WTC11 (cell line): Measurements from ENCODE around the gene EPGN. TPM values are rescaled to one million over a fixed set of nuclear protein-coding genes. Genes with fewer than 3 reads are reported as not detected.

Experiments used
- ATAC-seq: fragments of 200-7000 bp; cut with Tn5 transposase; 2 replicates; pipeline ENCODE4 v1.10.0; 2021; ENCODE audit warnings: mild to moderate bottlenecking, moderate library complexity
- CTCF ChIA-PET: fragments of 300-600 bp; sonication (Branson Sonifier 250); formaldehyde crosslinking; loops from one replicate; lab custom pipeline; 2021; ENCODE audit warnings: antibody characterized with exemption; lab: Charles Lee
- POLR2A ChIA-PET: fragments of 350-600 bp; sonication (Branson Sonifier 250); formaldehyde crosslinking; loops from one replicate; lab custom pipeline; 2021; ENCODE audit warnings: antibody characterized with exemption; lab: Charles Lee
- DNase-seq: peaks from one replicate; pipeline ENCODE4 v3.0.0; 2021; ENCODE audit warnings: low spot score
- H3K27ac Mint-ChIP-seq: 2 replicates; pipeline ENCODE4 v1.8.0; 2021; ENCODE audit warnings: mixed read lengths
- H3K27me3 Mint-ChIP-seq: 2 replicates; pipeline ENCODE4 v1.8.0; 2021; ENCODE audit warnings: low read depth, mild to moderate bottlenecking, moderate library complexity, mixed read lengths
- H3K36me3 Mint-ChIP-seq: 2 replicates; pipeline ENCODE4 v1.8.0; 2021; ENCODE audit warnings: mixed read lengths
- H3K4me1 Mint-ChIP-seq: 2 replicates; pipeline ENCODE4 v1.8.0; 2022; ENCODE audit warnings: mixed read lengths
- H3K4me3 Mint-ChIP-seq: 2 replicates; pipeline ENCODE4 v1.8.0; 2021; ENCODE audit warnings: mild to moderate bottlenecking, moderate library complexity, mixed read lengths
- H3K9me3 Mint-ChIP-seq: 2 replicates; pipeline ENCODE4 v1.8.0; 2021; ENCODE audit warnings: mixed read lengths
- CREM ChIP-seq: sonication (generic); formaldehyde crosslinking; IDR thresholded peaks from 2 replicates; pipeline ENCODE4 v1.8.1; 2022; ENCODE audit warnings: mild to moderate bottlenecking, missing genetic modification reagents, moderate library complexity
- FOXP1 ChIP-seq: sonication (generic); formaldehyde crosslinking; IDR thresholded peaks from 2 replicates; pipeline ENCODE4 v1.8.0; 2022; ENCODE audit warnings: missing genetic modification reagents, mild to moderate bottlenecking, moderate library complexity, borderline replicate concordance
- GABPB1 ChIP-seq: sonication (generic); formaldehyde crosslinking; IDR thresholded peaks from 2 replicates; pipeline ENCODE4 v1.8.1; 2023; ENCODE audit warnings: mild to moderate bottlenecking, missing genetic modification reagents
- HMGA2 ChIP-seq: fragments of 250-450 bp; sonication (Bioruptor Pico); IDR thresholded peaks from 2 replicates; pipeline ENCODE4 v1.4.0; 2021; ENCODE audit warnings: mild to moderate bottlenecking, moderate library complexity
- IRF2 ChIP-seq: sonication (generic); formaldehyde crosslinking; IDR thresholded peaks from 2 replicates; pipeline ENCODE4 v1.8.0; 2022; ENCODE audit warnings: low read depth, missing genetic modification reagents, borderline replicate concordance
- MXD4 ChIP-seq: fragments of 250-450 bp; sonication (Bioruptor Pico); IDR thresholded peaks from 2 replicates; pipeline ENCODE4 v1.8.0; 2021; ENCODE audit warnings: mild to moderate bottlenecking, moderate library complexity, borderline replicate concordance
- NFE2L1 ChIP-seq: sonication (generic); formaldehyde crosslinking; IDR thresholded peaks from 2 replicates; pipeline ENCODE4 v1.8.1; 2023; ENCODE audit warnings: missing genetic modification reagents
- RELA ChIP-seq: sonication (generic); formaldehyde crosslinking; IDR thresholded peaks from 2 replicates; pipeline ENCODE4 v1.8.1; 2022; ENCODE audit warnings: missing genetic modification reagents, mild to moderate bottlenecking, borderline replicate concordance
- SMAD3 ChIP-seq: sonication (generic); formaldehyde crosslinking; IDR thresholded peaks from 2 replicates; pipeline ENCODE4 v1.8.0; 2022; ENCODE audit warnings: missing genetic modification reagents, mild to moderate bottlenecking, borderline replicate concordance
- SP1 ChIP-seq: sonication (generic); formaldehyde crosslinking; conservative IDR thresholded peaks from 2 replicates; pipeline ENCODE4 v1.8.1; 2022; ENCODE audit warnings: missing genetic modification reagents
- TCF7 ChIP-seq: sonication (generic); formaldehyde crosslinking; IDR thresholded peaks from 2 replicates; pipeline ENCODE4 v1.8.0; 2022; ENCODE audit warnings: mild to moderate bottlenecking, low read depth, missing genetic modification reagents, moderate library complexity
- TEAD4 ChIP-seq: sonication (generic); formaldehyde crosslinking; IDR thresholded peaks from 2 replicates; pipeline ENCODE4 v1.8.0; 2022; ENCODE audit warnings: mild to moderate bottlenecking, missing genetic modification reagents
- ZBTB21 ChIP-seq: sonication (generic); formaldehyde crosslinking; IDR thresholded peaks from 2 replicates; pipeline ENCODE4 v1.8.1; 2023; ENCODE audit warnings: mild to moderate bottlenecking, missing genetic modification reagents, borderline replicate concordance
- ZNF121 ChIP-seq: sonication (generic); formaldehyde crosslinking; IDR thresholded peaks from 2 replicates; pipeline ENCODE4 v1.8.0; 2023; ENCODE audit warnings: missing genetic modification reagents
- ZNF138 ChIP-seq: sonication (generic); formaldehyde crosslinking; conservative IDR thresholded peaks from 2 replicates; pipeline ENCODE4 v1.8.1; 2022; ENCODE audit warnings: mild to moderate bottlenecking, moderate library complexity, missing genetic modification reagents
- ZNF219 ChIP-seq: sonication (generic); formaldehyde crosslinking; IDR thresholded peaks from 2 replicates; pipeline ENCODE4 v1.8.0; 2023; ENCODE audit warnings: missing genetic modification reagents, mild to moderate bottlenecking, borderline replicate concordance
- ZNF263 ChIP-seq: sonication (generic); formaldehyde crosslinking; IDR thresholded peaks from 2 replicates; pipeline ENCODE4 v1.8.1; 2022; ENCODE audit warnings: low read depth, mild to moderate bottlenecking, moderate library complexity, missing genetic modification reagents
- ZNF317 ChIP-seq: sonication (generic); formaldehyde crosslinking; IDR thresholded peaks from 2 replicates; pipeline ENCODE4 v1.8.1; 2023; ENCODE audit warnings: low read depth, mild to moderate bottlenecking, moderate library complexity, missing genetic modification reagents, borderline replicate concordance
- ZNF416 ChIP-seq: fragments of 250-450 bp; sonication (Bioruptor Pico); IDR thresholded peaks from 2 replicates; pipeline ENCODE4 v1.9.0; 2021; ENCODE audit warnings: mild to moderate bottlenecking, inconsistent platforms
- ZNF671 ChIP-seq: fragments of 250-450 bp; sonication (Bioruptor Pico); IDR thresholded peaks from 2 replicates; pipeline ENCODE4 v1.8.0; 2021; ENCODE audit warnings: mild to moderate bottlenecking
- total RNA-seq: library from RNA; stranded (reverse); gene quantifications from 3 replicates; pipeline ENCODE4 v1.2.3, GENCODE V29; 2021
- TF ChIP-seq, protein P1 (sequence below): sonication (generic); formaldehyde crosslinking; IDR thresholded peaks from 2 replicates; pipeline ENCODE4 v1.8.1; 2023; ENCODE audit warnings: mild to moderate bottlenecking, missing genetic modification reagents, moderate library complexity
- TF ChIP-seq, protein P2 (sequence below): sonication (generic); formaldehyde crosslinking; IDR thresholded peaks from 2 replicates; pipeline ENCODE4 v1.8.1; 2023; ENCODE audit warnings: mild to moderate bottlenecking, missing genetic modification reagents, borderline replicate concordance
- TF ChIP-seq, protein P3 (sequence below): sonication (generic); formaldehyde crosslinking; IDR thresholded peaks from 2 replicates; pipeline ENCODE4 v1.8.0; 2023; ENCODE audit warnings: missing genetic modification reagents
- TF ChIP-seq, protein P4 (sequence below): sonication (generic); formaldehyde crosslinking; conservative IDR thresholded peaks from 2 replicates; pipeline ENCODE4 v1.8.1; 2022; ENCODE audit warnings: mild to moderate bottlenecking, missing genetic modification reagents
- TF ChIP-seq, protein P5 (sequence below): fragments of 250-450 bp; sonication (Bioruptor Pico); IDR thresholded peaks from 2 replicates; pipeline ENCODE4 v1.9.0; 2021; ENCODE audit warnings: moderate library complexity, mild to moderate bottlenecking, inconsistent platforms, borderline replicate concordance
- TF ChIP-seq, protein P6 (sequence below): sonication (generic); formaldehyde crosslinking; IDR thresholded peaks from 2 replicates; pipeline ENCODE4 v1.8.1; 2023; ENCODE audit warnings: mild to moderate bottlenecking, missing genetic modification reagents
- TF ChIP-seq, protein P7 (sequence below): sonication (generic); formaldehyde crosslinking; IDR thresholded peaks from 2 replicates; pipeline ENCODE4 v1.8.0; 2022; ENCODE audit warnings: mild to moderate bottlenecking, missing genetic modification reagents

EPGN gene
- total RNA-seq, 1 experiment from 2014 or later: not detected

DNA sequence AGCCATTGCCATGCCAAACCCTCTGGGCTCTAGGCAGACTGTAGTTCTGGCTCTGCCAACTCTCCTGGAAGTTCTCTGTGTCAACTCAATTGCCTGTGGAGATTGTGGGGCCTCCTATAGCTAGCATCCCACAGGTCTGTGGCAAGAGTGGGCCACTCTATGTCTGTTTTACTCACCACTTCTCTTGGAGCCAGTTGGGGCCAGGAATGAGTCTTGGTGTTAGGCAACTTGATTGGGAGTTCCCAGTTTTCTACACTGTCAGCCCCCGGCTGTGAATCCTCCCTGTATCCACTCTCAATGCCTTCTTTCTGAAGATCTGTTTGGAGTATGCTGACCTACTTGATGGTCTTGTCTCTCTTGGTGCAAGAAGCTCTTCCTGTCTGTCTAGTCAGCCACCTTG lies 48.2 kb upstream of the EPGN start (continued):
- TF ChIP-seq, protein P1, sequence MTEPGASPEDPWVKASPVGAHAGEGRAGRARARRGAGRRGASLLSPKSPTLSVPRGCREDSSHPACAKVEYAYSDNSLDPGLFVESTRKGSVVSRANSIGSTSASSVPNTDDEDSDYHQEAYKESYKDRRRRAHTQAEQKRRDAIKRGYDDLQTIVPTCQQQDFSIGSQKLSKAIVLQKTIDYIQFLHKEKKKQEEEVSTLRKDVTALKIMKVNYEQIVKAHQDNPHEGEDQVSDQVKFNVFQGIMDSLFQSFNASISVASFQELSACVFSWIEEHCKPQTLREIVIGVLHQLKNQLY (CRISPR knock-in tag): no peak
- TF ChIP-seq ZBTB21 (no peak), ZNF317 (no peak), FOXP1 (CRISPR knock-in tag) (no peak), NFE2L1 (CRISPR knock-in tag) (no peak), RELA (CRISPR knock-in tag) (no peak)
- TF ChIP-seq, protein P2, sequence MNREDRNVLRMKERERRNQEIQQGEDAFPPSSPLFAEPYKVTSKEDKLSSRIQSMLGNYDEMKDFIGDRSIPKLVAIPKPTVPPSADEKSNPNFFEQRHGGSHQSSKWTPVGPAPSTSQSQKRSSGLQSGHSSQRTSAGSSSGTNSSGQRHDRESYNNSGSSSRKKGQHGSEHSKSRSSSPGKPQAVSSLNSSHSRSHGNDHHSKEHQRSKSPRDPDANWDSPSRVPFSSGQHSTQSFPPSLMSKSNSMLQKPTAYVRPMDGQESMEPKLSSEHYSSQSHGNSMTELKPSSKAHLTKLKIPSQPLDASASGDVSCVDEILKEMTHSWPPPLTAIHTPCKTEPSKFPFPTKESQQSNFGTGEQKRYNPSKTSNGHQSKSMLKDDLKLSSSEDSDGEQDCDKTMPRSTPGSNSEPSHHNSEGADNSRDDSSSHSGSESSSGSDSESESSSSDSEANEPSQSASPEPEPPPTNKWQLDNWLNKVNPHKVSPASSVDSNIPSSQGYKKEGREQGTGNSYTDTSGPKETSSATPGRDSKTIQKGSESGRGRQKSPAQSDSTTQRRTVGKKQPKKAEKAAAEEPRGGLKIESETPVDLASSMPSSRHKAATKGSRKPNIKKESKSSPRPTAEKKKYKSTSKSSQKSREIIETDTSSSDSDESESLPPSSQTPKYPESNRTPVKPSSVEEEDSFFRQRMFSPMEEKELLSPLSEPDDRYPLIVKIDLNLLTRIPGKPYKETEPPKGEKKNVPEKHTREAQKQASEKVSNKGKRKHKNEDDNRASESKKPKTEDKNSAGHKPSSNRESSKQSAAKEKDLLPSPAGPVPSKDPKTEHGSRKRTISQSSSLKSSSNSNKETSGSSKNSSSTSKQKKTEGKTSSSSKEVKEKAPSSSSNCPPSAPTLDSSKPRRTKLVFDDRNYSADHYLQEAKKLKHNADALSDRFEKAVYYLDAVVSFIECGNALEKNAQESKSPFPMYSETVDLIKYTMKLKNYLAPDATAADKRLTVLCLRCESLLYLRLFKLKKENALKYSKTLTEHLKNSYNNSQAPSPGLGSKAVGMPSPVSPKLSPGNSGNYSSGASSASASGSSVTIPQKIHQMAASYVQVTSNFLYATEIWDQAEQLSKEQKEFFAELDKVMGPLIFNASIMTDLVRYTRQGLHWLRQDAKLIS: no peak
- TF ChIP-seq, protein P3, sequence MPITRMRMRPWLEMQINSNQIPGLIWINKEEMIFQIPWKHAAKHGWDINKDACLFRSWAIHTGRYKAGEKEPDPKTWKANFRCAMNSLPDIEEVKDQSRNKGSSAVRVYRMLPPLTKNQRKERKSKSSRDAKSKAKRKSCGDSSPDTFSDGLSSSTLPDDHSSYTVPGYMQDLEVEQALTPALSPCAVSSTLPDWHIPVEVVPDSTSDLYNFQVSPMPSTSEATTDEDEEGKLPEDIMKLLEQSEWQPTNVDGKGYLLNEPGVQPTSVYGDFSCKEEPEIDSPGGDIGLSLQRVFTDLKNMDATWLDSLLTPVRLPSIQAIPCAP (CRISPR knock-in tag): no peak
- TF ChIP-seq, all 79 proteins: peak for 0

DNA sequence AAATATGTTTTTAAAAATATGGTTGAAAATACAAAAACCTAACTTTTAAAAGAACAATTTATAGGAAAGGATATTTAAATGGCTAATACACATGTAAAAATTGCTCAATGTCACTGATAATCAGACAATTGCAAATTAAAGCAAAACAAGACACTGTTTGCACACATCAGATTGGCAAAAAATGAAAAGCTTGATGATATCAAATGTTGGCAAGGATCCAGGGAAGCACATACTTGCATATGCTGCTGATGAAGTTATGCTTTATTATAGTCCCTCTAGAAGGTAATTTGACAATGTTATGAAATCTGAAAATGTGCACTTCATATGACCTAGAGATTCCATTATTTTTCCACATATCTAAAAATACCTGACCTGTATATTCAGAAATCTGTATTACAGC lies 45.7 kb upstream of the EPGN start:
- Mint-ChIP-seq H3K27ac (no peak overlapping the region), H3K36me3 (no peaks in the 10 kb centered on the region), H3K9me3 (no peaks in the 10 kb centered on the region), H3K27me3 (no peaks in the 10 kb centered on the region), H3K4me1 (no peaks in the 10 kb centered on the region), H3K4me3 (no peak overlapping the region)
- DNase-seq (no peak), ATAC-seq (no peak)
- ChIA-PET POLR2A (no interaction called here), CTCF (no interaction called here)
- TF ChIP-seq TEAD4 (CRISPR knock-in tag) (no peak), ZNF671 (CRISPR knock-in tag) (no peak), MXD4 (CRISPR knock-in tag) (no peak), SP1 (CRISPR knock-in tag) (no peak), SMAD3 (CRISPR knock-in tag) (no peak)

DNA sequence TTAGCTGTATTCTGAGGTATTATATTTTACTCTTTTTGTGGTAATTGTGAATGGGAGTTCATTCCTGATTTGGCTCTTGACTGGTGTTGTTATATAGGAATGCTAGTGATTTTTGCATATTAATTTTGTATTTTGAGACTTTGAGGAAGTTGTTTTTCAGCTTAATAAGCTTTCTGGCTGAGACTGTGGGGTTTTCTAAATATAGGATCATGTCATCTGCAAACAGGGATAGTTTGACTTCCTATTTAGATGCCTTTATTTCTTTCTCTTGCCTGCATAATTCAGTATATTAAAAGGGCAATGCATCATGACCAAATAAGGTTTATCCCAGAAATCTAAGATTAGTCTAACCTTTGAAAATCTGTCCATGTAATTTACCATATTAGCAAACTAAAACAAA lies 44.7 kb upstream of the EPGN start:
- Mint-ChIP-seq H3K27me3 (no peaks in the 10 kb centered on the region), H3K27ac (no peak overlapping the region), H3K36me3 (no peaks in the 10 kb centered on the region), H3K4me1 (no peaks in the 10 kb centered on the region), H3K4me3 (no peak overlapping the region), H3K9me3 (no peaks in the 10 kb centered on the region)
- ChIA-PET CTCF (no interaction called here), POLR2A (no interaction called here)
- DNase-seq (no peak), ATAC-seq (no peak)
- no peak for TF ChIP-seq ZNF317
- TF ChIP-seq HMGA2 (CRISPR knock-in tag): no peak
- TF ChIP-seq, protein P4, sequence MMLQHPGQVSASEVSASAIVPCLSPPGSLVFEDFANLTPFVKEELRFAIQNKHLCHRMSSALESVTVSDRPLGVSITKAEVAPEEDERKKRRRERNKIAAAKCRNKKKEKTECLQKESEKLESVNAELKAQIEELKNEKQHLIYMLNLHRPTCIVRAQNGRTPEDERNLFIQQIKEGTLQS: no peak
- no peak for TF ChIP-seq GABPB1 (CRISPR knock-in tag)
- TF ChIP-seq ZNF219: no peak
- TF ChIP-seq, protein P5, sequence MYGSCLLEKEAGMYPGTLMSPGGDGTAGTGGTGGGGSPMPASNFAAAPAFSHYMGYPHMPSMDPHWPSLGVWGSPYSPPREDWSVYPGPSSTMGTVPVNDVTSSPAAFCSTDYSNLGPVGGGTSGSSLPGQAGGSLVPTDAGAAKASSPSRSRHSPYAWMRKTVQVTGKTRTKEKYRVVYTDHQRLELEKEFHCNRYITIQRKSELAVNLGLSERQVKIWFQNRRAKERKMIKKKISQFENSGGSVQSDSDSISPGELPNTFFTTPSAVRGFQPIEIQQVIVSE (CRISPR knock-in tag): no peak
- no peak for TF ChIP-seq MXD4 (CRISPR knock-in tag)
- TF ChIP-seq ZNF121 (CRISPR knock-in tag): no peak
- TF ChIP-seq TCF7: no peak
- no peak for TF ChIP-seq IRF2 (CRISPR knock-in tag)
- TF ChIP-seq CREM (CRISPR knock-in tag): no peak
- no peak for TF ChIP-seq ZNF416
- TF ChIP-seq NFE2L1 (CRISPR knock-in tag): no peak
- TF ChIP-seq, protein P1 (CRISPR knock-in tag): no peak
- no peak for TF ChIP-seq ZNF263 (CRISPR knock-in tag)
- TF ChIP-seq, protein P6, sequence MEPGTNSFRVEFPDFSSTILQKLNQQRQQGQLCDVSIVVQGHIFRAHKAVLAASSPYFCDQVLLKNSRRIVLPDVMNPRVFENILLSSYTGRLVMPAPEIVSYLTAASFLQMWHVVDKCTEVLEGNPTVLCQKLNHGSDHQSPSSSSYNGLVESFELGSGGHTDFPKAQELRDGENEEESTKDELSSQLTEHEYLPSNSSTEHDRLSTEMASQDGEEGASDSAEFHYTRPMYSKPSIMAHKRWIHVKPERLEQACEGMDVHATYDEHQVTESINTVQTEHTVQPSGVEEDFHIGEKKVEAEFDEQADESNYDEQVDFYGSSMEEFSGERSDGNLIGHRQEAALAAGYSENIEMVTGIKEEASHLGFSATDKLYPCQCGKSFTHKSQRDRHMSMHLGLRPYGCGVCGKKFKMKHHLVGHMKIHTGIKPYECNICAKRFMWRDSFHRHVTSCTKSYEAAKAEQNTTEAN: no peak
- TF ChIP-seq ZNF138: no peak
- TF ChIP-seq, protein P7, sequence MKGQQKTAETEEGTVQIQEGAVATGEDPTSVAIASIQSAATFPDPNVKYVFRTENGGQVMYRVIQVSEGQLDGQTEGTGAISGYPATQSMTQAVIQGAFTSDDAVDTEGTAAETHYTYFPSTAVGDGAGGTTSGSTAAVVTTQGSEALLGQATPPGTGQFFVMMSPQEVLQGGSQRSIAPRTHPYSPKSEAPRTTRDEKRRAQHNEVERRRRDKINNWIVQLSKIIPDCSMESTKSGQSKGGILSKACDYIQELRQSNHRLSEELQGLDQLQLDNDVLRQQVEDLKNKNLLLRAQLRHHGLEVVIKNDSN (CRISPR knock-in tag): no peak
